Endodermal cell (in vitro differentiated cells): Measurements from ENCODE around the gene ECI2. TPM values are rescaled to one million over a fixed set of nuclear protein-coding genes. Genes with fewer than 3 reads are reported as not detected.

Experiments used
- DNase-seq: peaks from one replicate; pipeline ENCODE4 v3.0.0-alpha.2; 2017
- H3K27ac ChIP-seq: 2 replicates; pipeline ENCODE4 v1.5.1; 2013; ENCODE audit warnings: mild to moderate bottlenecking, low read depth, low read length, moderate library complexity
- H3K27me3 ChIP-seq: 2 replicates; pipeline ENCODE4 v1.6.1; 2013; ENCODE audit warnings: mild to moderate bottlenecking, low read length, moderate library complexity; ENCODE audit not compliant: insufficient read depth, control insufficient read depth, poor library complexity, severe bottlenecking
- H3K36me3 ChIP-seq: 2 replicates; pipeline ENCODE4 v1.7.0; 2013; ENCODE audit warnings: mild to moderate bottlenecking, low read length, moderate library complexity; ENCODE audit not compliant: control insufficient read depth, insufficient read depth
- H3K4me1 ChIP-seq: one replicate; pipeline ENCODE4 v1.7.0; 2013; ENCODE audit warnings: low read length; ENCODE audit not compliant: control insufficient read depth, insufficient read depth
- H3K4me3 ChIP-seq: 2 replicates; pipeline ENCODE4 v1.5.1; 2013; ENCODE audit warnings: mild to moderate bottlenecking, low read length, moderate library complexity
- H3K9ac ChIP-seq: 2 replicates; pipeline ENCODE4 v1.6.1; 2013; ENCODE audit warnings: mild to moderate bottlenecking, low read length, moderate library complexity; ENCODE audit not compliant: poor library complexity, severe bottlenecking; ENCODE audit errors: extremely low read depth
- H3K9me3 ChIP-seq: 2 replicates; pipeline ENCODE4 v1.6.1; 2013; ENCODE audit warnings: mild to moderate bottlenecking, low read length, moderate library complexity; ENCODE audit not compliant: control insufficient read depth
- H3K27ac Mint-ChIP-seq: 2 replicates; pipeline ENCODE4 v1.8.0; 2020; ENCODE audit warnings: mixed read lengths
- H3K27me3 Mint-ChIP-seq: 2 replicates; pipeline ENCODE4 v1.8.0; 2021; ENCODE audit warnings: mild to moderate bottlenecking, mixed read lengths; ENCODE audit not compliant: insufficient read depth
- H3K36me3 Mint-ChIP-seq: 2 replicates; pipeline ENCODE4 v1.8.0; 2020; ENCODE audit warnings: low read depth, mixed read lengths
- H3K4me1 Mint-ChIP-seq: 2 replicates; pipeline ENCODE4 v1.8.0; 2020; ENCODE audit warnings: mixed read lengths
- H3K4me3 Mint-ChIP-seq: 2 replicates; pipeline ENCODE4 v1.8.0; 2020; ENCODE audit warnings: mild to moderate bottlenecking, moderate library complexity, mixed read lengths
- H3K9me3 Mint-ChIP-seq: 2 replicates; pipeline ENCODE4 v1.8.0; 2020; ENCODE audit warnings: mild to moderate bottlenecking, mixed read lengths
- WGBS, 2 experiments: methylation state at CpG; one replicate each; pipeline versions ENCODE4 v1.1.5 to v1.1.7; 2013; ENCODE audit warnings: missing lambda C conversion rate in 2 of 2, mixed read lengths in 1 of 2; ENCODE audit not compliant: insufficient coverage in 1 of 2, insufficient read length in 1 of 2; 5-methylcytosine and 5-hydroxymethylcytosine counted together
- total RNA-seq, 2 donors: library from RNA; stranded (reverse); fragmentation: NEBNext Ultra II Directional in 1 of 2; extraction: Animal tissue kit (Norgen Biotek cat#: 25700) in 1 of 2; gene quantifications; 2 replicates in 1 of 2; 3 replicates in 1 of 2; pipeline ENCODE4 v1.2.1, GENCODE V29; 2021
- TF ChIP-seq, protein P1 (sequence below): fragments of 200-600 bp; sonication (generic); conservative IDR thresholded peaks from 2 replicates; pipeline ENCODE4 v1.5.0; 2021; ENCODE audit warnings: antibody characterized with exemption, mild to moderate bottlenecking

The ECI2 gene
- total RNA-seq, 2 donors from 2014 or later = 40.4 to 58.2 TPM

DNA sequence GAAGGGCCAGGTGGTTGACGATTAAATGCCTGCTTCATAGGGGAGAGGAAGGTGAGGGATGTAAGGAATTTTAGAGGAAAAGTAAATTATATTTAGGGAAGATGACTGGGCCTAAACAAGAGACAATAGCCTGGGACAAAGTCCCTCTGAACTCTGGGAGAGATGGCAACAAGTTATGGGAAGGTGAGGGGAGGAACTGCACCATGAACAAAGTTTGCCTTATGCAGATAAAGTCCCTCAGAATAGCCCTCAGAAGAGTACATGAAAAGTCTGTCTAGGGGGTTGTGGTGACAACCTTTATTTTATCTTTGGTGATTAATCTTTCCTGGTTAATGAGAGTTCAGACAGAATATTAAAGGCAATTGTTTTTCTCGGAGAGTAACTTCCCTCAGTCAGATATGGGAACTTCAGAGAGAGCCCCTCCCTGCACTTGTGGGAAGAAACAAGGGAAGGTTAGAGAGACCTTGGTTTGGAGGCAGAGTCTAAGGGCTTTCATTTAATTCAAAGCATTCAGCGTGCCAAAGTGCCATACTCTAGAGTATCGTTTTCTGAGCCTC, 29.3 kb downstream of the ECI2 start:
- TF ChIP-seq, protein P1, sequence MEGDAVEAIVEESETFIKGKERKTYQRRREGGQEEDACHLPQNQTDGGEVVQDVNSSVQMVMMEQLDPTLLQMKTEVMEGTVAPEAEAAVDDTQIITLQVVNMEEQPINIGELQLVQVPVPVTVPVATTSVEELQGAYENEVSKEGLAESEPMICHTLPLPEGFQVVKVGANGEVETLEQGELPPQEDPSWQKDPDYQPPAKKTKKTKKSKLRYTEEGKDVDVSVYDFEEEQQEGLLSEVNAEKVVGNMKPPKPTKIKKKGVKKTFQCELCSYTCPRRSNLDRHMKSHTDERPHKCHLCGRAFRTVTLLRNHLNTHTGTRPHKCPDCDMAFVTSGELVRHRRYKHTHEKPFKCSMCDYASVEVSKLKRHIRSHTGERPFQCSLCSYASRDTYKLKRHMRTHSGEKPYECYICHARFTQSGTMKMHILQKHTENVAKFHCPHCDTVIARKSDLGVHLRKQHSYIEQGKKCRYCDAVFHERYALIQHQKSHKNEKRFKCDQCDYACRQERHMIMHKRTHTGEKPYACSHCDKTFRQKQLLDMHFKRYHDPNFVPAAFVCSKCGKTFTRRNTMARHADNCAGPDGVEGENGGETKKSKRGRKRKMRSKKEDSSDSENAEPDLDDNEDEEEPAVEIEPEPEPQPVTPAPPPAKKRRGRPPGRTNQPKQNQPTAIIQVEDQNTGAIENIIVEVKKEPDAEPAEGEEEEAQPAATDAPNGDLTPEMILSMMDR = no peak
- peak overlapping the region; percentile 49 for H3K27ac Mint-ChIP-seq
- DNase-seq = no peak
- H3K9me3 ChIP-seq = no peaks in the 10 kb centered on the region
- no peaks in the 10 kb centered on the region for H3K27me3 Mint-ChIP-seq
- H3K27ac ChIP-seq = no peak overlapping the region
- H3K4me3 Mint-ChIP-seq = no peak overlapping the region
- no peaks in the 10 kb centered on the region for H3K9me3 Mint-ChIP-seq
- no peaks in the 10 kb centered on the region for H3K27me3 ChIP-seq
- H3K4me1 ChIP-seq = no peaks in the 10 kb centered on the region
- 75 to 87% methylated on average over 2 to 4 of the region's 4 CpGs for WGBS, 2 experiments
- H3K36me3 Mint-ChIP-seq = no peaks in the 10 kb centered on the region
- H3K4me3 ChIP-seq = no peak overlapping the region
- peaks cover 21% of the 10 kb centered on the region for H3K4me1 Mint-ChIP-seq
- H3K36me3 ChIP-seq = no peaks in the 10 kb centered on the region
- H3K9ac ChIP-seq = no peak overlapping the region

DNA sequence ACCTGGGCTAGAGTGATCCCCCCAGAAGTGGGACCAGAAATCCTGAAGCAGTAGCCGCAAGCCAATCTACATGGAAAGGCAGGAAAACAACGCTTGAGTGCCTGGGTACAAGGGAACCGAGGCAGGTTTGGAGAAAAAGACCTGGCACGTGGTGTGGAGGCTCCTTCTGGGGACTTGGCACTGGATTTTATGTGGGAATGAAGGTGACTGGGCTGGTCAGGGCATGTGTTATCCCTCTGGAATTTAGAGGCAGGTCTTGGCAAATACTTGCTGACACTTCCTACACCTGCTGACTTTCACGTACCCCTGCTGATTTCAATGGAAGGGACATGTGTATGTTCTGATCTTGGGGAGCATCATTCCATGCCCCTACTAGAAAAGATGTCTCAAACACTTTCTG, 31.4 kb downstream of the ECI2 start:
- Histone ChIP-seq H3K4me3 (no peak overlapping the region), H3K27me3 (no peaks in the 10 kb centered on the region), H3K27ac (no peak overlapping the region), H3K4me1 (no peaks in the 10 kb centered on the region), H3K9me3 (no peaks in the 10 kb centered on the region), H3K9ac (no peak overlapping the region), H3K36me3 (no peaks in the 10 kb centered on the region)
- no peaks in the 10 kb centered on the region for H3K27me3 Mint-ChIP-seq
- no peaks in the 10 kb centered on the region for H3K9me3 Mint-ChIP-seq
- H3K4me3 Mint-ChIP-seq = no peak overlapping the region
- WGBS, 2 experiments = 90 to 93% methylated on average over 5 of the region's 5 CpGs
- H3K36me3 Mint-ChIP-seq = no peaks in the 10 kb centered on the region
- H3K27ac Mint-ChIP-seq = no peak overlapping the region
- DNase-seq = peak; percentile 60
- TF ChIP-seq, protein P1 = no peak
- H3K4me1 Mint-ChIP-seq = peaks cover 21% of the 10 kb centered on the region

DNA sequence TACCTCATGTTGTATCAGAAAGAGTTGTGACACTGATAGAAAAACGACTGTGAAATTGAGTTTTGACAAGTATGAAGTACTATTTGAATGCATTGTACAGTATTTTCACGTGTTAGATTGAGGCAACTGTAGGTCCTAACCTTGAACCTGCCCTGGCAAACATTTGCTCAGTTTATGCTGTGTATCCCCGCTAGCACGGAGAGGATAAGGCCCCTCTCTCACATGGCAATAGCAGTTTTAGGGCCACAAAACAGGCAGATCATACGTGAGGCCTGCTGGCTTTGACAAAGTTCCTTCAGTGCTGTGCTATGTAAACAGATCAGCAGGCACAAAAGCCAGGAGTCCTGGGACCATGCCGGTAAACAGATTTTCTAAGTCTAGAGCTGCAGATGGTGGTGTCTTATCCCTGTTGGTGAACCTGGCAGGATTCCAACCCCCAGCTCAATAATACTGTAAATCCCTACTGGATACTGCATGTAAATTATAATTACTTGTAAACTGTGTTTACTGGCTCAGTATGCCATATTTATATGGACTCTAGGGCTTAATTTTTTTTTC, 32.6 kb downstream of the ECI2 start:
- H3K9me3 ChIP-seq = no peaks in the 10 kb centered on the region
- Mint-ChIP-seq H3K4me1 (peaks cover 21% of the 10 kb centered on the region), H3K27ac (no peak overlapping the region), H3K36me3 (no peaks in the 10 kb centered on the region), H3K9me3 (no peaks in the 10 kb centered on the region), H3K27me3 (no peaks in the 10 kb centered on the region), H3K4me3 (no peak overlapping the region)
- no peak overlapping the region for H3K9ac ChIP-seq
- TF ChIP-seq, protein P1 = no peak
- H3K27me3 ChIP-seq = no peaks in the 10 kb centered on the region
- 79 to 91% methylated on average over 5 to 6 of the region's 6 CpGs for WGBS, 2 experiments
- no peak overlapping the region for H3K4me3 ChIP-seq
- no peak overlapping the region for H3K27ac ChIP-seq
- no peaks in the 10 kb centered on the region for H3K4me1 ChIP-seq
- DNase-seq = no peak
- H3K36me3 ChIP-seq = no peaks in the 10 kb centered on the region
